ENCODE data around the gene ARHGAP30. TPM values are rescaled to one million over a fixed set of nuclear protein-coding genes. Genes with fewer than 3 reads are reported as not detected.
"Not testable (repeated sequence)": the region's sequence is repeated elsewhere in the genome, so short reads cannot be mapped to it uniquely, and the experiment has no call there.

Gene ARHGAP30
- total and polyA plus RNA-seq, 2 of the 8 experiments (the other 6 are each of a cell fraction or from before 2014, with no cell fraction given): 0.27 to 0.39 TPM

DNA sequence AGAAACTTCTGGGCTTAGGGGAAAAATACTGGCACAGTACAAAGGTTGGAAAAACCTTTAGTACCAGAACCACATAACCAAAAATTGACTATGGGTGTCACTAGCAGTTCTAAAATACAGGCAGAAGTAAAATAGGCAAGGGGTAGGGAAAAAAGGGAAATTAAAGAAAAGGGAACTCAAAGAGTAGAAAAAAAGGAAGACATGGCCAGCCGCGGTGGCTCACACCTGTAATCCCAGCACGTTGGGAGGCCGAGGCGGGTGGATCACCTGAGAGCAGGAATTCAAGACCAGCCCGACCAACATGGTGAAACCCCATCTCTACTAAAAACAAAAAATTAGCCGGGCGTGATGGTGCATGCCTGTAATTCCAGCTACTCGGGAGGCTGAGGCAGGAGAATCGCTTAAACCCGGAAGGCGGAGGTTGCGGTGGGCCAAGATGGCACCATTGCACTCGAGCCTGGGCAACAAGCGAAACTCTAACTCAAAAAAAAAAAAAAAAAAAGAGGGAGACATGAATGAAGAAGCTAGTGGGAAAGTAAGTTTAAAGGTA lies 50.5 kb downstream of the ARHGAP30 start:
- not testable (repeated sequence) for H2BK120ac ChIP-seq (replicated peaks; ENCODE audit: low read depth, low read length); H2AK5ac ChIP-seq (ENCODE audit: low read depth, low read length); H3K18ac ChIP-seq (ENCODE audit: extremely low read depth, low read length); H2BK20ac ChIP-seq (ENCODE audit: low read length); FAIRE-seq; H2BK15ac ChIP-seq (ENCODE audit: low read length); H3K56ac ChIP-seq (replicated peaks; ENCODE audit: insufficient read length, low read depth, low read length); H4K8ac ChIP-seq (ENCODE audit: extremely low read depth, insufficient read depth, low read length); H4K91ac ChIP-seq (replicated peaks; ENCODE audit: insufficient read length, low read length); H3K27me3 ChIP-seq (replicated peaks in 1 of 4; ENCODE audit: control insufficient read depth in 3 of 4, extremely low read depth in 1 of 4, insufficient read depth in 3 of 4, low read length in 3 of 4); H2BK5ac ChIP-seq (ENCODE audit: low read depth, low read length); H3K27ac ChIP-seq (ENCODE audit: low read depth, low read length); H3K4ac ChIP-seq (replicated peaks; ENCODE audit: insufficient read length, low read depth, low read length); H3K36me3 ChIP-seq (ENCODE audit: control insufficient read depth in 2 of 4, insufficient read depth in 4 of 4, low read length in 3 of 4); H2BK12ac ChIP-seq (ENCODE audit: low read depth, low read length); H3K79me1 ChIP-seq (ENCODE audit: low read depth, low read length); H3K23ac ChIP-seq (ENCODE audit: insufficient read length); H3K9me3 ChIP-seq (ENCODE audit: insufficient read depth in 2 of 2, low read depth in 1 of 2, low read length in 1 of 2); H3K14ac ChIP-seq (ENCODE audit: insufficient read length); H4K5ac ChIP-seq (ENCODE audit: insufficient read length, low read depth, low read length); DNase-seq (ENCODE audit: low read depth in 1 of 2, low spot score in 2 of 2); H2AFZ ChIP-seq (ENCODE audit: low read length)
- H3K9ac ChIP-seq (replicated peaks in 1 of 4; ENCODE audit: extremely low read depth in 1 of 4, low read depth in 3 of 4, low read length in 3 of 4): peak overlapping the region in 1 of 4 experiments; percentile 80; a peak in 2 of 7 replicates
- CTCF ChIA-PET (ENCODE audit: partially characterized antibody): interaction anchor here (1.1 to 2.2 kb wide), 3 partner anchors 29 to 78 kb away, joined by 4 to 12 read pairs (median 7); partner anchors contain the start of gene KLHDC9
- peak overlapping the region; percentile 79 to 97 (median 95); a peak in 7 of 8 replicates for H3K4me3 ChIP-seq (ENCODE audit: extremely low read depth in 1 of 4, insufficient read depth in 2 of 4, low read depth in 3 of 4, low read length in 4 of 4)
- H4K20me1 ChIP-seq (replicated peaks in 1 of 2; ENCODE audit: control insufficient read depth in 1 of 2, insufficient read depth in 2 of 2, low read length in 2 of 2): peaks cover 6 to 16% of the 10 kb centered on the region in 2 experiments
- 87% methylated on average over 15 of the region's 15 CpGs; no CpG with 5 or more reads in 1 of the 2 experiments for WGBS, 2 experiments (ENCODE audit: extremely low coverage in 1 of 2, insufficient coverage in 1 of 2, insufficient read length in 1 of 2, insufficient replicate concordance in 2 of 2, low coverage in 1 of 2, low lambda C conversion rate in 2 of 2, missing lambda C conversion rate in 1 of 2)
- peaks cover 8 to 20% (median 14%) of the 10 kb centered on the region in 4 experiments for H3K4me1 ChIP-seq (replicated peaks in 1 of 4; ENCODE audit: control insufficient read depth in 3 of 4, insufficient read depth in 4 of 4, low read length in 3 of 4)
- peak overlapping the region; percentile 80 to 92 for H3K4me2 ChIP-seq (ENCODE audit: insufficient read depth in 1 of 2, low read depth in 2 of 2, low read length in 2 of 2)
- peaks cover 11% of the 10 kb centered on the region for H3K23me2 ChIP-seq (ENCODE audit: low read depth, low read length)
- peaks cover 25 to 57% of the 10 kb centered on the region in 2 experiments for H3K79me2 ChIP-seq (ENCODE audit: control insufficient read depth in 1 of 2, insufficient read depth in 2 of 2, low read length in 2 of 2)
- POLR2A ChIA-PET (ENCODE audit: partially characterized antibody): interaction anchor here (1.3 to 2.4 kb wide), 5 partner anchors 19 to 148 kb away, joined by 3 to 15 read pairs (median 11); partner anchors contain the start of genes TSTD1 and USF1

Measured in H1 (cell line).